BLaER1 (cell line): ENCODE data around the gene EXOC2.
"Not testable (repeated sequence)": the region's sequence is repeated elsewhere in the genome, so short reads cannot be mapped to it uniquely, and the experiment has no call there.

Source experiments
- H3K27ac ChIP-seq: shearing (Covaris generic); formaldehyde crosslinking; 2 replicates; pipeline ENCODE4 v1.8.1; 2022
- H3K27me3 ChIP-seq: shearing (Covaris generic); formaldehyde crosslinking; 2 replicates; pipeline ENCODE4 v1.8.1; 2022
- H3K36me3 ChIP-seq: shearing (Covaris generic); formaldehyde crosslinking; 2 replicates; pipeline ENCODE4 v1.8.1; 2022
- H3K4me1 ChIP-seq: shearing (Covaris generic); formaldehyde crosslinking; 2 replicates; pipeline ENCODE4 v1.8.1; 2022
- H3K4me2 ChIP-seq: shearing (Covaris generic); formaldehyde crosslinking; 2 replicates; pipeline ENCODE4 v1.8.1; 2022
- H3K4me3 ChIP-seq: shearing (Covaris generic); formaldehyde crosslinking; 2 replicates; pipeline ENCODE4 v1.8.1; 2022
- H3K9ac ChIP-seq: shearing (Covaris generic); formaldehyde crosslinking; 2 replicates; pipeline ENCODE4 v1.8.1; 2022
- H3K9me3 ChIP-seq: shearing (Covaris generic); formaldehyde crosslinking; 2 replicates; pipeline ENCODE4 v1.8.1; 2022
- H4K20me1 ChIP-seq: shearing (Covaris generic); formaldehyde crosslinking; 2 replicates; pipeline ENCODE4 v1.8.1; 2022
- Cebpa-rat ChIP-seq: shearing (Covaris generic); IDR thresholded peaks from 2 replicates; pipeline ENCODE4 v1.8.1; 2022

EXOC2 gene

DNA sequence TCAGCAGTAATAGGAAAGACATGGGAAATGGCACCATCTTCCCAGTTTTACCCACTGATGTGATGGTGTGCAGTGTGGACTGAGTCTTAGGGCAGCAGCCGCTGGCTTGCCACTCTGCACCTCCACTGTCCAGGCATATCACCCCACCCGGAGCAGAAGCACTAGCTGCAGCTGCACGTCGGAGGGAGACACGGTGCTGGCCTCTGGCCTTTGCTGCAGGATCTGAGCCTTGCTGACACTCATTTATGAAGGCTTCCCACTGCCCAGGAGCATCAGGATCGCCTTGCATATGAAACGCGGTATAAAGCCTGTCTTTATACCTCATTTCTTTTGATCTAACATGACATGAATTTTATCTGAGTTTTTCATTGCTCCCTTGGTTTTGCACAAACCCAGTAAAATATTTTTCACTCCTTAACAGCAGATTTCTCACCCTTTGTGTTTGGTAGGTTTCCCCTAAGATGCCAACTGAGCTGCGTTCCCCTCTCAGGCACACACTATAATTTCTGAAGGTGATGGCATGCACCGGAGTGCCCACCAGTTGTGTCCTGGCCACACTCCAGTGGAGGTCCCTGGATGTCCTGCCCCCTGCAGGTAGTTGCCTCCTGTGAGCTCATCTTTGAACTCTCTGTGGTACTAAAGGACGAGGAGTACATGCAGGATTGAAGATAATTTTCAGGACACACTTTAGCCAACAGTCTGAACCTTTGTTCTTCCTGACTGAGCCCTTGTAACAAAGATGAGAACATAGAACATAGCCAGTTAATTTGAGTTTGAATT lies 9.0 kb upstream of the EXOC2 start:
- Histone ChIP-seq H3K4me2 (no peak overlapping the region), H3K4me1 (no peaks in the 10 kb centered on the region), H3K9me3 (no peaks in the 10 kb centered on the region), H3K36me3 (no peaks in the 10 kb centered on the region), H4K20me1 (no peaks in the 10 kb centered on the region), H3K4me3 (no peak overlapping the region), H3K27ac (no peak overlapping the region), H3K9ac (no peak overlapping the region), H3K27me3 (no peaks in the 10 kb centered on the region)
- no peak for TF ChIP-seq Cebpa-rat

DNA sequence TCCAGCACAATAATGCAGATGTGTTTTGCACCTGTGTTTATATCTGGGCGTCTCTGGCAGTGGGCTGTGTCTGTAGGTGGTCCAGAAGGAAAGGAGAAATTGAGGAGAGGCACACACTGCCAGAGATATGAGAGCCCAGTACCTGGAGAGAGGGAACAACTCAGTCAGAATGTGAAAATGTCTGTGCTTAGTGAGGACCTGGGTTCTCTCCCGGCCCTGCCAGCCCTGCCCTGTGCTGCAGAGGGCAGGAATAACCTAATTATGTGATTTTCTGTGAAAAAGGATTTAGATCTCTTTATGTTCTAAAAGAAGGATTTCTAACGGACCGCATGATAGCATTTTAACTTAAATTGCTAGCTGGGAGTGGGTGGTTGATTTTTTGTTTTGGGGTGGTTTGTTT lies 8.3 kb upstream of the EXOC2 start:
- no peak overlapping the region for H3K4me3 ChIP-seq
- no peaks in the 10 kb centered on the region for H4K20me1 ChIP-seq
- H3K27me3 ChIP-seq: no peaks in the 10 kb centered on the region
- no peak for TF ChIP-seq Cebpa-rat
- no peak overlapping the region for H3K9ac ChIP-seq
- H3K36me3 ChIP-seq: no peaks in the 10 kb centered on the region
- H3K4me1 ChIP-seq: no peaks in the 10 kb centered on the region
- H3K27ac ChIP-seq: no peak overlapping the region
- H3K4me2 ChIP-seq: no peak overlapping the region
- no peaks in the 10 kb centered on the region for H3K9me3 ChIP-seq

DNA sequence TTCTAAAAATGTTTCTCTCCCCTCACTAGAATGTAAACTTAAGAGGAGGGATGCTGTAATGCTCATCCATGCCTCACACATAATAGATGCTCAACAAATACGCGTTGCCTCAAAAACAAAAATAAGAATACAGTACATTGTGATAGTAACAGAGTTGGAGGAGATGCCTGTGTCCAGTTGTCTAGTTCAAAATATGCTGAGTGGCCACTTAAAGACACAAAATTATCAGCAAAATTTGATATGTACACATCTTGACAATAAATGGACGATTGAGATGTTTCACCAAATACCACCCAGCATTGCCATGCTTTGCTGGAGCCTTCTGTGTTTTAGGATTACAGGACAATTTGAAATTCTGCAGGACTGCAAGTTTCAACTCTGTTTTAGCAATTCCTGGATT lies 7.6 kb upstream of the EXOC2 start:
- H3K27me3 ChIP-seq: no peaks in the 10 kb centered on the region
- no peak overlapping the region for H3K4me3 ChIP-seq
- H4K20me1 ChIP-seq: no peaks in the 10 kb centered on the region
- H3K9me3 ChIP-seq: no peaks in the 10 kb centered on the region
- no peaks in the 10 kb centered on the region for H3K4me1 ChIP-seq
- no peaks in the 10 kb centered on the region for H3K36me3 ChIP-seq
- H3K9ac ChIP-seq: no peak overlapping the region
- H3K4me2 ChIP-seq: no peak overlapping the region
- H3K27ac ChIP-seq: no peak overlapping the region
- TF ChIP-seq Cebpa-rat: no peak

DNA sequence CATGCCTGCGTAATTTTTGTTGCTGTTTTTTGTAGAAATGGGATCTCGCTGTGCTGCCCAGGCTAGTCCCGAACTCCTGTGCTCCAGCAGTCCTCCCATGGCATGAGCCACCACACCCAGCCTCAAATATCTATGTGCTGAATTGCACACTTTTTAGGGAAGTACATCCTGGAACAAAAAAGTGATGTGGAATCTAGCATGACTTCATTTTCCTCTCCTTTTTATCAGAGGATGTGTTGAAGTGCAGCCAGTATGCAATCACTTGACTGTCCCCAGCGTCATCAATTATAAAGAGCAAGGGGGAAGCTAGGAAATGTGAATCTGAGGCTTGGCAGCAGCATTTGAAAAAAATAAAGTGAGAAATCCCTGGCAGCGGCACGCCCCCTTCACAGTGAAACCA lies 6.4 kb upstream of the EXOC2 start:
- Histone ChIP-seq H3K27me3 (no peaks in the 10 kb centered on the region), H3K4me3 (no peak overlapping the region)

DNA sequence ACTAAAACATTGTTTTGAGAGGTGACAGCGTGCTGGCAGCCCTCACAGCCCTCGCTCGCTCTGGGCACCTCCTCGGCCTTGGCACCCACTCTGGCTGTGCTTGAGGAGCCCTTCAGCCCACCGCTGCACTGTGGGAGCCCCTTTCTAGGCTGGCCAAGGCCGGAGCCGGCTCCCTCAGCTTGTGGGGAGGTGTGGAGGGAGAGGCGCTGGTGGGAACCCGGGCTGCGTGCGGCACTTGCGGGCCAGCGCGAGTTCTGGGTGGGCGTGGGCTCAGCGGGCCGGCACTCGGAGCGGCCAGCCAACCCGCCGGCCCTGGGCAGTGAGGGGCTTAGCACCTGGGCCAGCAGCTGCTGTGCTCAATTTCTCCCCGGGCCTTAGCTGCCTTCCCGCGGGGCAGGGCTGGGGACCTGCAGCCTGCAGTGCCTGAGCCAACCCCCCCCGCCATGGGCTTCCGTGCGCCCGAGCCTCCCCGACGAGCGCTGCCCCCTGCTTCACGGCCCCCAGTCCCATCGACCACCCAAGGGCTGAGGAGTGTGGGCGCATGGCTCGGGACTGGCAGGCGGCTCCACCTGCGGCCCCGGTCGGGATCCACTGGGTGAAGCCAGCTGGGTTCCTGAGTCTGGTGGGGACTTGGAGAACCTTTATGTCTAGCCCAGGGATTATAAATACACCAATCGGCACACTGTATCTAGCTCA lies 1.6 kb upstream of the EXOC2 start:
- Histone ChIP-seq H3K4me1 (peaks cover 18% of the 10 kb centered on the region), H4K20me1 (peaks cover 28% of the 10 kb centered on the region)
- H3K9ac ChIP-seq, H3K4me3 ChIP-seq, H3K27me3 ChIP-seq, H3K9me3 ChIP-seq, H3K27ac ChIP-seq, H3K36me3 ChIP-seq, H3K4me2 ChIP-seq: not testable (repeated sequence)

More for the DNA sequence above, 6.4 kb upstream of the EXOC2 start:
- Histone ChIP-seq H3K9ac (no peak overlapping the region), H3K4me2 (no peak overlapping the region), H4K20me1 (no peaks in the 10 kb centered on the region), H3K4me1 (no peaks in the 10 kb centered on the region), H3K36me3 (no peaks in the 10 kb centered on the region), H3K9me3 (no peaks in the 10 kb centered on the region), H3K27ac (no peak overlapping the region)
- TF ChIP-seq Cebpa-rat: no peak

DNA sequence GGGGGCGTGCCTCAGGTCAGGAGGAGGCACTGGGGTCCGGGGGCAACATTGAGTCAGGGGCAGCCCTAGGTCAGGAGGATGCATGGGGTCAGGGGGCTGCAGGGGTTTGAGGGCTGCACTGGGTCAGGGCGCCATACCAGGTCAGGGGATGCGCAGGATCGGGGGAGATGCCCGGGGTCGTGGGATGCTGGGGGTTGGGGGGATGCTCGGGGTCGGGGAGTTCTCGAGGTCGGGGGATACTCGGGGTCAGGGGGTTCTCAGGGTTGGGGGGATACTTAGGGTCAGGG lies 727 bp upstream of the EXOC2 start:
- no peak overlapping the region for H3K9ac ChIP-seq
- H3K27ac ChIP-seq: no peak overlapping the region
- H4K20me1 ChIP-seq: peaks cover 37% of the 10 kb centered on the region
- peaks cover 18% of the 10 kb centered on the region for H3K4me1 ChIP-seq
- peaks cover 11% of the 10 kb centered on the region for H3K36me3 ChIP-seq
- no peak for TF ChIP-seq Cebpa-rat
- no peaks in the 10 kb centered on the region for H3K27me3 ChIP-seq
- peak overlapping the region; percentile 84 for H3K4me3 ChIP-seq
- no peaks in the 10 kb centered on the region for H3K9me3 ChIP-seq
- H3K4me2 ChIP-seq: peak overlapping the region; percentile 99

DNA sequence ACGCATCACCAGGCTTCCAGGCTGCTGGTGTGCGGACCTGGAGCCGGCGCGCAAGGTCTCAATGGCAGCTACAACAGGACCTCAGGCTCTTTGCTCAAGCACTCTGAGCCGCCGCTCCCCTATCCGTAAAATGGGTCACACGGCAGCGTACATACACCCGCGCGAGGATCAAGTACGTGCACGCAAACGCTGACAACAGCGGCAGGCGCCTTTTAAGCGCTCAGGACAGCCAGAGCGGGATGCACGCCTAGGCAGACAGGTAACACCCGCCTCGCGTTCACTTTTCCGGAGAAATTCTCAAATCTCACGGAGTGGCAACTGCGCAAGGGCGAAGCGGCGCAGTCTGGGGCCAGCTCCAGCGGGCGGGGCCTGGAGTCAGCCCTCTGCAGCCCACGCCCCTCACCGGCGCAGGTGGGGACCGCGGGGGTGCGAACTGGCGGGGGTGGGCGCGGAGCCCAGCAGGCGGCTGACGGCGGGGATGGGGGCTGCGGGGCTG lies 535 bp downstream of the EXOC2 start:
- H3K36me3 ChIP-seq: peaks cover 20% of the 10 kb centered on the region
- peaks cover 18% of the 10 kb centered on the region for H3K4me1 ChIP-seq
- H3K9ac ChIP-seq: peak overlapping the region; percentile 74
- no peaks in the 10 kb centered on the region for H3K27me3 ChIP-seq
- H3K4me2 ChIP-seq: peak overlapping the region; percentile 99
- H3K4me3 ChIP-seq: peak overlapping the region; percentile 84
- H3K9me3 ChIP-seq: no peaks in the 10 kb centered on the region
- TF ChIP-seq Cebpa-rat: no peak
- peaks cover 49% of the 10 kb centered on the region for H4K20me1 ChIP-seq
- peak overlapping the region; percentile 59 for H3K27ac ChIP-seq

DNA sequence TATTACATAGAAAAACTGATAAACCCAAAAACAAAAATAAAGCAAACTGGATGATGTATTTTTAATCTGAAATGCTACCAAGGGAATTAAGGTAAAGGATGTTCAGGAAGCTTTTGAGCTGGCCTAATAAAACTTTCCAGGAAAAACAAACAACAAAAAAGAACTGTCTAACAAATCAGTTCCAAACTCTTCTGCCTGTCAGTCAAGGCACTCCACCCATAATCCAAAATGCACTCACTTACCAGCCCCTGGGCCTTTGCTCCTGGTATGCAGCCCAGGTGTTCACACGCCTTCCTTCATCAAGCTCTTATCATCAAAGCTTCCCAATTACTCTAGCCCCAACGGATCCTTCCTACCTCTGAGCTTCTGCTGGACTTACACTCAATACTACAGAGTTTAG lies 3.7 kb downstream of the EXOC2 start:
- TF ChIP-seq Cebpa-rat: no peak

DNA sequence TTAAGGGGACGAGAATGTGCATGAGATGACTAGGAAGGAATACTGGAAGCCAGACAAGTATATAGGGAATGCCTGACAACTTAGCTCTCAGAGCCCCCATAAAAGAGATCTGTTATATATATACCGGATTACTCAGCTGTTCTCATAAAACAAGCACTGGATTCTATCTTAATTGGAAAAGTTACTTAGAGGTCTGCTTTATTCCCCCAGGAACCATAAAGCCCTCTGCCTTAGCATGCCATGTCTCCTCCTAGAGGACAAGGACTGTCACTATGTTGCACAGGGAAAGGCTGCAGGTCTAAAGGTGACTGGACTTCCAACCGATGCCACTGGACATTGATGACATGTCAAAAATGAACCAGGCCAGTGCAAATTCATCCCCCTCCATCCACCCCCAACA lies 6.4 kb downstream of the EXOC2 start:
- Histone ChIP-seq H4K20me1 (peaks cover 98% of the 10 kb centered on the region), H3K4me2 (no peak overlapping the region), H3K9ac (no peak overlapping the region; the same call in 1 of the 2 replicates), H3K4me3 (no peak overlapping the region), H3K4me1 (peaks cover 16% of the 10 kb centered on the region), H3K27me3 (no peaks in the 10 kb centered on the region), H3K27ac (no peak overlapping the region), H3K36me3 (peaks cover 20% of the 10 kb centered on the region), H3K9me3 (no peaks in the 10 kb centered on the region)
- TF ChIP-seq Cebpa-rat: no peak

More for the DNA sequence above, 3.7 kb downstream of the EXOC2 start:
- Histone ChIP-seq H4K20me1 (peaks cover 80% of the 10 kb centered on the region), H3K9me3 (no peaks in the 10 kb centered on the region), H3K27ac (no peak overlapping the region), H3K9ac (no peak overlapping the region), H3K4me1 (peaks cover 21% of the 10 kb centered on the region), H3K4me2 (no peak overlapping the region), H3K36me3 (peaks cover 20% of the 10 kb centered on the region), H3K4me3 (no peak overlapping the region), H3K27me3 (no peaks in the 10 kb centered on the region)

DNA sequence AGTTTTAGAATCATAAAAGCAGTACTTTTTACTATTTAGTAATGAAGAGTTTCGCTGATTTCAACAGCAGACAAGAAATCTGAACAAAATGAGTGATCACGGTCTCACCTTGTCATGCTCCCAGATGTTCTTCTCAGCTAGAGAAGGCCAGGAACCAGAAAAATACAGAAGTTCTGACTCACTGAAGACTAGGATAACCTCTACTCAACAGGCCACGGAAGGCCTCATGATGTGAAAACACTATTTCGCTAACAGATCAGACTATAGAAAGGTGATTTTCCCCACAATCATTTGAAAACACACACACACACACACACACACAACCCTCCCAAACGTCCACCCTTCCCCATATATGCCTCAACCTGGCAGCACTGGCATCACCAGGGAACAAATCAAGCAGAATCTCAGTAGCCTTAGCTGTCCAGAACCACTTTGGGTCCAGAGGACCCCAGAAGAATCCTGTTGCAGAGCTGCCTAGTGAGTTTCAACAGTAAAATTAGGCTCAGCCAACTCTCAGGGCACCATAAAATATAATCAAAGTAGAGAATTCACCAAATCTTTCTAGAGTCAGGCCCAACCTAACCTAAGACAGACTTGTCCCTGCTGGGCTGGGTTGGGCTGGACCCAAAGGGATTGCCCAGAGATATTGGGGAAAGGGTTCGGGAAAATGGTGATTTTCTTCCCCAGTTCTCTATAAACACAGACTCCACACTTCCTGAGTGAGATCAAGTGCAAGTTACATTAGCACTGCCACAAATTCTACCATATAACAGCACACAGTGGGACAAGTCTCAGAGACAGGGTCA lies 7.9 kb downstream of the EXOC2 start:
- Histone ChIP-seq H3K4me3 (no peak overlapping the region), H3K9me3 (no peaks in the 10 kb centered on the region), H3K27me3 (no peaks in the 10 kb centered on the region), H3K4me2 (no peak overlapping the region), H3K27ac (no peak overlapping the region), H3K9ac (no peak overlapping the region), H3K36me3 (peaks cover 20% of the 10 kb centered on the region), H4K20me1 (peaks cover 98% of the 10 kb centered on the region), H3K4me1 (peaks cover 10% of the 10 kb centered on the region)
- no peak for TF ChIP-seq Cebpa-rat
